HepG2 (cell line): ENCODE measurements around the gene SOX5. TPM values are rescaled to one million over a fixed set of nuclear protein-coding genes. Genes with fewer than 3 reads are reported as not detected.

Source experiments
- ASH2L ChIP-seq: fragments of 300-600, 200-600 bp; sonication (generic); IDR thresholded peaks from 2 replicates; pipeline ENCODE4 v1.7.0; 2017; ENCODE audit warnings: low read depth, mild to moderate bottlenecking, moderate library complexity, mixed read lengths, low read length; ENCODE audit not compliant: insufficient read length
- E2F1 ChIP-seq: sonication (generic); formaldehyde crosslinking; IDR thresholded peaks from 2 replicates; pipeline ENCODE4 v1.5.0; 2020; ENCODE audit warnings: missing genetic modification reagents
- HOMEZ ChIP-seq: IDR thresholded peaks from 2 replicates; pipeline ENCODE4 v1.6.1; 2016; ENCODE audit warnings: low read depth
- NFYC ChIP-seq: IDR thresholded peaks from 2 replicates; pipeline ENCODE4 v1.6.1; 2016; ENCODE audit warnings: missing genetic modification reagents, missing compliant biosample characterization
- RARA ChIP-seq: IDR thresholded peaks from 2 replicates; pipeline ENCODE4 v1.6.1; 2016; ENCODE audit warnings: missing genetic modification reagents, missing compliant biosample characterization
- SOX5 ChIP-seq: IDR thresholded peaks from 2 replicates; pipeline ENCODE4 v1.6.1; 2016; ENCODE audit warnings: borderline replicate concordance
- ZIK1 ChIP-seq: sonication (generic); formaldehyde crosslinking; IDR thresholded peaks from 2 replicates; pipeline ENCODE4 v1.5.0; 2020; ENCODE audit warnings: mild to moderate bottlenecking, low read depth, missing genetic modification reagents, borderline replicate concordance
- ZNF607 ChIP-seq: sonication (generic); formaldehyde crosslinking; IDR thresholded peaks from 2 replicates; pipeline ENCODE4 v1.5.1; 2020; ENCODE audit warnings: missing genetic modification reagents, mild to moderate bottlenecking, borderline replicate concordance
- ZNF703 ChIP-seq: sonication (generic); formaldehyde crosslinking; IDR thresholded peaks from 2 replicates; pipeline ENCODE4 v1.5.1; 2020; ENCODE audit warnings: missing genetic modification reagents, mild to moderate bottlenecking, moderate library complexity, borderline replicate concordance
- polyA plus RNA-seq, 8 experiments: library from polyadenylated mRNA; depleted of rRNA in 3 of 8; stranded (reverse) in 7 of 8; unstranded in 1 of 8; fragments of >200 nt; fragmentation: Illumina TruSeq in 4 of 8; extraction: Trizol in 4 of 8; gene quantifications; 2 replicates each; pipeline versions ENCODE4 v1.2.1 to v1.2.3, GENCODE V29; 2011 to 2016; ENCODE audit warnings: low read depth in 4 of 8, missing spikeins in 1 of 8, mixed read lengths in 1 of 8; ENCODE audit not compliant: insufficient read depth in 1 of 8
- total RNA-seq, 5 experiments: library from RNA; depleted of rRNA; stranded (reverse); fragments of >200 nt; fragmentation: Illumina TruSeq; extraction: Trizol; gene quantifications; 2 replicates each; pipeline ENCODE4 v1.2.3, GENCODE V29; 2016; ENCODE audit warnings: low read depth in 1 of 5
- TF ChIP-seq, protein P1 (sequence below): sonication (generic); formaldehyde crosslinking; conservative IDR thresholded peaks from 2 replicates; pipeline ENCODE4 v1.8.0; 2022; ENCODE audit warnings: missing genetic modification reagents
- TF ChIP-seq, protein P2 (sequence below): sonication (generic); formaldehyde crosslinking; IDR thresholded peaks from 2 replicates; pipeline ENCODE4 v1.4.0; 2020; ENCODE audit warnings: low read depth, missing genetic modification reagents
- TF ChIP-seq, protein P3 (sequence below), 2 experiments: sonication (generic) in 1 of 2; formaldehyde crosslinking in 1 of 2; IDR thresholded peaks; 2 replicates each; pipeline versions ENCODE4 v1.4.0 to v1.6.1; 2016 to 2020; ENCODE audit warnings: borderline replicate concordance in 1 of 2, low read depth in 1 of 2, mild to moderate bottlenecking in 1 of 2, missing genetic modification reagents in 1 of 2
- TF ChIP-seq, protein P4 (sequence below): sonication (generic); formaldehyde crosslinking; conservative IDR thresholded peaks from 2 replicates; pipeline ENCODE4 v1.4.0; 2020; ENCODE audit warnings: missing genetic modification reagents

Gene SOX5
- total and polyA plus RNA-seq, 2 of the 13 experiments (the other 11 are each of a cell fraction or from before 2014, with no cell fraction given), result 18.5 to 76.4 TPM

GRCh38 chr12:23827353-23827752, 122.1 kb downstream of the SOX5 start (continued):
- TF ChIP-seq, protein P1, sequence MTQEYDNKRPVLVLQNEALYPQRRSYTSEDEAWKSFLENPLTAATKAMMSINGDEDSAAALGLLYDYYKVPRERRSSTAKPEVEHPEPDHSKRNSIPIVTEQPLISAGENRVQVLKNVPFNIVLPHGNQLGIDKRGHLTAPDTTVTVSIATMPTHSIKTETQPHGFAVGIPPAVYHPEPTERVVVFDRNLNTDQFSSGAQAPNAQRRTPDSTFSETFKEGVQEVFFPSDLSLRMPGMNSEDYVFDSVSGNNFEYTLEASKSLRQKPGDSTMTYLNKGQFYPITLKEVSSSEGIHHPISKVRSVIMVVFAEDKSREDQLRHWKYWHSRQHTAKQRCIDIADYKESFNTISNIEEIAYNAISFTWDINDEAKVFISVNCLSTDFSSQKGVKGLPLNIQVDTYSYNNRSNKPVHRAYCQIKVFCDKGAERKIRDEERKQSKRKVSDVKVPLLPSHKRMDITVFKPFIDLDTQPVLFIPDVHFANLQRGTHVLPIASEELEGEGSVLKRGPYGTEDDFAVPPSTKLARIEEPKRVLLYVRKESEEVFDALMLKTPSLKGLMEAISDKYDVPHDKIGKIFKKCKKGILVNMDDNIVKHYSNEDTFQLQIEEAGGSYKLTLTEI (CRISPR knock-in tag), result no peak
- TF ChIP-seq E2F1 (no peak), ZNF703 (CRISPR knock-in tag) (no peak), ZNF607 (CRISPR knock-in tag) (no peak), NFYC (CRISPR knock-in tag) (no peak), ASH2L (peak; percentile 24), SOX5 (CRISPR knock-in tag) (peak; percentile 90), HOMEZ (CRISPR knock-in tag) (peak; percentile 24; the same call in 1 of the 2 replicates), ZIK1 (CRISPR knock-in tag) (no peak), RARA (CRISPR knock-in tag) (0 out of 2 replicates have a peak, but pooled peaks have one; percentile 28)
- TF ChIP-seq, protein P2, sequence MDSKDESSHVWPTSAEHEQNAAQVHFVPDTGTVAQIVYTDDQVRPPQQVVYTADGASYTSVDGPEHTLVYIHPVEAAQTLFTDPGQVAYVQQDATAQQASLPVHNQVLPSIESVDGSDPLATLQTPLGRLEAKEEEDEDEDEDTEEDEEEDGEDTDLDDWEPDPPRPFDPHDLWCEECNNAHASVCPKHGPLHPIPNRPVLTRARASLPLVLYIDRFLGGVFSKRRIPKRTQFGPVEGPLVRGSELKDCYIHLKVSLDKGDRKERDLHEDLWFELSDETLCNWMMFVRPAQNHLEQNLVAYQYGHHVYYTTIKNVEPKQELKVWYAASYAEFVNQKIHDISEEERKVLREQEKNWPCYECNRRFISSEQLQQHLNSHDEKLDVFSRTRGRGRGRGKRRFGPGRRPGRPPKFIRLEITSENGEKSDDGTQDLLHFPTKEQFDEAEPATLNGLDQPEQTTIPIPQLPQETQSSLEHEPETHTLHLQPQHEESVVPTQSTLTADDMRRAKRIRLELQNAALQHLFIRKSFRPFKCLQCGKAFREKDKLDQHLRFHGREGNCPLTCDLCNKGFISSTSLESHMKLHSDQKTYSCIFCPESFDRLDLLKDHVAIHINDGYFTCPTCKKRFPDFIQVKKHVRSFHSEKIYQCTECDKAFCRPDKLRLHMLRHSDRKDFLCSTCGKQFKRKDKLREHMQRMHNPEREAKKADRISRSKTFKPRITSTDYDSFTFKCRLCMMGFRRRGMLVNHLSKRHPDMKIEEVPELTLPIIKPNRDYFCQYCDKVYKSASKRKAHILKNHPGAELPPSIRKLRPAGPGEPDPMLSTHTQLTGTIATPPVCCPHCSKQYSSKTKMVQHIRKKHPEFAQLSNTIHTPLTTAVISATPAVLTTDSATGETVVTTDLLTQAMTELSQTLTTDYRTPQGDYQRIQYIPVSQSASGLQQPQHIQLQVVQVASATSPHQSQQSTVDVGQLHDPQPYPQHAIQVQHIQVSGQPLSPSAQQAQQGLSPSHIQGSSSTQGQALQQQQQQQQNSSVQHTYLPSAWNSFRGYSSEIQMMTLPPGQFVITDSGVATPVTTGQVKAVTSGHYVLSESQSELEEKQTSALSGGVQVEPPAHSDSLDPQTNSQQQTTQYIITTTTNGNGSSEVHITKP (CRISPR knock-in tag), result no peak
- TF ChIP-seq, protein P3, sequence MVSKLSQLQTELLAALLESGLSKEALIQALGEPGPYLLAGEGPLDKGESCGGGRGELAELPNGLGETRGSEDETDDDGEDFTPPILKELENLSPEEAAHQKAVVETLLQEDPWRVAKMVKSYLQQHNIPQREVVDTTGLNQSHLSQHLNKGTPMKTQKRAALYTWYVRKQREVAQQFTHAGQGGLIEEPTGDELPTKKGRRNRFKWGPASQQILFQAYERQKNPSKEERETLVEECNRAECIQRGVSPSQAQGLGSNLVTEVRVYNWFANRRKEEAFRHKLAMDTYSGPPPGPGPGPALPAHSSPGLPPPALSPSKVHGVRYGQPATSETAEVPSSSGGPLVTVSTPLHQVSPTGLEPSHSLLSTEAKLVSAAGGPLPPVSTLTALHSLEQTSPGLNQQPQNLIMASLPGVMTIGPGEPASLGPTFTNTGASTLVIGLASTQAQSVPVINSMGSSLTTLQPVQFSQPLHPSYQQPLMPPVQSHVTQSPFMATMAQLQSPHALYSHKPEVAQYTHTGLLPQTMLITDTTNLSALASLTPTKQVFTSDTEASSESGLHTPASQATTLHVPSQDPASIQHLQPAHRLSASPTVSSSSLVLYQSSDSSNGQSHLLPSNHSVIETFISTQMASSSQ (IDR thresholded peaks at IDR 0.05; ENCODE audit: low read depth), result peak; percentile 67
- TF ChIP-seq, protein P3 (CRISPR knock-in tag; IDR thresholded peaks at IDR 0.05; ENCODE audit: borderline replicate concordance), result no peak; the same call in 1 of the 2 replicates
- TF ChIP-seq, protein P4, sequence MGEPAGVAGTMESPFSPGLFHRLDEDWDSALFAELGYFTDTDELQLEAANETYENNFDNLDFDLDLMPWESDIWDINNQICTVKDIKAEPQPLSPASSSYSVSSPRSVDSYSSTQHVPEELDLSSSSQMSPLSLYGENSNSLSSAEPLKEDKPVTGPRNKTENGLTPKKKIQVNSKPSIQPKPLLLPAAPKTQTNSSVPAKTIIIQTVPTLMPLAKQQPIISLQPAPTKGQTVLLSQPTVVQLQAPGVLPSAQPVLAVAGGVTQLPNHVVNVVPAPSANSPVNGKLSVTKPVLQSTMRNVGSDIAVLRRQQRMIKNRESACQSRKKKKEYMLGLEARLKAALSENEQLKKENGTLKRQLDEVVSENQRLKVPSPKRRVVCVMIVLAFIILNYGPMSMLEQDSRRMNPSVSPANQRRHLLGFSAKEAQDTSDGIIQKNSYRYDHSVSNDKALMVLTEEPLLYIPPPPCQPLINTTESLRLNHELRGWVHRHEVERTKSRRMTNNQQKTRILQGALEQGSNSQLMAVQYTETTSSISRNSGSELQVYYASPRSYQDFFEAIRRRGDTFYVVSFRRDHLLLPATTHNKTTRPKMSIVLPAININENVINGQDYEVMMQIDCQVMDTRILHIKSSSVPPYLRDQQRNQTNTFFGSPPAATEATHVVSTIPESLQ (CRISPR knock-in tag), result no peak
